Central memory CD8-positive, alpha-beta T cell (primary cell): ENCODE results near the gene MIA.
"Not testable (repeated sequence)": the region's sequence is repeated elsewhere in the genome, so short reads cannot be mapped to it uniquely, and the experiment has no call there.

Source experiments
- ATAC-seq: fragments of 150-1000 bp; cut with Tn5 transposase; replicated peaks from 2 replicates; pipeline ENCODE4 v1.10.0; 2022; ENCODE audit warnings: mild to moderate bottlenecking, moderate FRiP score, moderate number of reproducible peaks; ENCODE audit not compliant: poor library complexity, severe bottlenecking; ENCODE audit errors: extremely low read depth
- DNase-seq, 2 donors: peaks; one replicate each; pipeline ENCODE4 v3.0.0; 2021; ENCODE audit warnings: low spot score in 2 of 2
- H3K27ac Mint-ChIP-seq: one replicate; pipeline ENCODE4 v1.8.0; 2022; ENCODE audit warnings: low read depth, mild to moderate bottlenecking, moderate library complexity, mixed read lengths
- H3K27me3 Mint-ChIP-seq: one replicate; pipeline ENCODE4 v1.8.0; 2022; ENCODE audit warnings: mixed read lengths
- H3K36me3 Mint-ChIP-seq: one replicate; pipeline ENCODE4 v1.8.0; 2022; ENCODE audit warnings: mild to moderate bottlenecking, moderate library complexity, mixed read lengths; ENCODE audit not compliant: insufficient read depth
- H3K4me1 Mint-ChIP-seq: one replicate; pipeline ENCODE4 v1.8.0; 2022; ENCODE audit warnings: mixed read lengths
- H3K4me3 Mint-ChIP-seq: one replicate; pipeline ENCODE4 v1.8.0; 2022; ENCODE audit warnings: mild to moderate bottlenecking, moderate library complexity, mixed read lengths
- H3K9me3 Mint-ChIP-seq: one replicate; pipeline ENCODE4 v1.8.0; 2022; ENCODE audit warnings: mixed read lengths

Gene MIA

GRCh38 chr19:40776364-40776763 is 1.0 kb downstream of the MIA start:
- H3K27ac Mint-ChIP-seq = peak overlapping the region; percentile 94

GRCh38 chr19:40776932-40777644 is 1.8 kb downstream of the MIA start:
- Mint-ChIP-seq H3K27ac (peak overlapping the region; percentile 94), H3K4me1 (peaks cover 40% of the 10 kb centered on the region), H3K9me3 (no peaks in the 10 kb centered on the region), H3K27me3 (no peaks in the 10 kb centered on the region), H3K4me3 (peak overlapping the region; percentile 91), H3K36me3 (peaks cover 22% of the 10 kb centered on the region)
- peak; percentile 79 to 90 for DNase-seq
- ATAC-seq = peak; percentile 84

More at GRCh38 chr19:40776364-40776763, 1.0 kb downstream of the MIA start:
- no peak for DNase-seq
- no peaks in the 10 kb centered on the region for H3K9me3 Mint-ChIP-seq
- H3K27me3 Mint-ChIP-seq = no peaks in the 10 kb centered on the region
- no peak for ATAC-seq
- no peak overlapping the region for H3K4me3 Mint-ChIP-seq
- peaks cover 21% of the 10 kb centered on the region for H3K36me3 Mint-ChIP-seq
- peaks cover 40% of the 10 kb centered on the region for H3K4me1 Mint-ChIP-seq

GRCh38 chr19:40777645-40777936 is 2.3 kb downstream of the MIA start:
- Mint-ChIP-seq H3K4me1 (peaks cover 40% of the 10 kb centered on the region), H3K27me3 (no peaks in the 10 kb centered on the region), H3K27ac (peak overlapping the region; percentile 94), H3K4me3 (peak overlapping the region; percentile 91), H3K36me3 (peaks cover 24% of the 10 kb centered on the region), H3K9me3 (no peaks in the 10 kb centered on the region)
- no peak for DNase-seq
- ATAC-seq = no peak

- Mint-ChIP-seq H3K9me3 (no peaks in the 10 kb centered on the region), H3K27me3 (no peaks in the 10 kb centered on the region), H3K4me3 (peak within 1 kb of the TSS; percentile 91), H3K4me1 (peaks cover 41% of the 10 kb centered on the region), H3K27ac (peak within 1 kb of the TSS; percentile 94), H3K36me3 (peaks cover 24% of the 10 kb centered on the region)
- DNase-seq (peak; percentile 99 to 100), ATAC-seq (peak; percentile 83)
These were observed 2.8 kb downstream of the MIA start, which contains the start of gene RAB4B for GRCh38 chr19:40777937-40778705. Gene RAB4B (plus strand): TSS chr19:40778247. CDS start chr19:40778376, 129 bp downstream.

- Mint-ChIP-seq H3K4me1 (peaks cover 46% of the 10 kb centered on the region), H3K27ac (peak overlapping the region; percentile 94), H3K36me3 (peaks cover 24% of the 10 kb centered on the region), H3K9me3 (no peaks in the 10 kb centered on the region), H3K4me3 (peak overlapping the region; percentile 91), H3K27me3 (no peaks in the 10 kb centered on the region)
- no peak for ATAC-seq
- DNase-seq = no peak
These were observed 3.5 kb downstream of the MIA start for GRCh38 chr19:40778706-40779284.

GRCh38 chr19:40780582-40780981 is 5.3 kb downstream of the MIA start:
- Mint-ChIP-seq H3K36me3 (peaks cover 30% of the 10 kb centered on the region), H3K9me3 (no peaks in the 10 kb centered on the region), H3K4me3 (no peak overlapping the region), H3K4me1 (peaks cover 46% of the 10 kb centered on the region), H3K27me3 (no peaks in the 10 kb centered on the region), H3K27ac (peak overlapping the region; percentile 76)
- DNase-seq (no peak), ATAC-seq (no peak)

- Mint-ChIP-seq H3K27ac (peak overlapping the region; percentile 76), H3K4me1 (peaks cover 46% of the 10 kb centered on the region), H3K36me3 (peaks cover 31% of the 10 kb centered on the region), H3K9me3 (no peaks in the 10 kb centered on the region), H3K27me3 (no peaks in the 10 kb centered on the region), H3K4me3 (no peak overlapping the region)
- DNase-seq = no peak
- ATAC-seq = no peak
These were observed 5.8 kb downstream of the MIA start for GRCh38 chr19:40781140-40781539.

- Mint-ChIP-seq H3K4me1 (peaks cover 24% of the 10 kb centered on the region), H3K4me3 (no peak overlapping the region), H3K27ac (peak overlapping the region; percentile 52), H3K36me3 (peaks cover 31% of the 10 kb centered on the region), H3K9me3 (no peaks in the 10 kb centered on the region), H3K27me3 (no peaks in the 10 kb centered on the region)
- ATAC-seq (no peak), DNase-seq (no peak)
These were observed 8.4 kb downstream of the MIA start for GRCh38 chr19:40783711-40784110.

GRCh38 chr19:40784146-40784545 is 8.8 kb downstream of the MIA start:
- ATAC-seq, H3K27me3 Mint-ChIP-seq, H3K9me3 Mint-ChIP-seq, H3K27ac Mint-ChIP-seq, DNase-seq, H3K4me3 Mint-ChIP-seq: not testable (repeated sequence)
- peaks cover 20% of the 10 kb centered on the region for H3K4me1 Mint-ChIP-seq
- peaks cover 33% of the 10 kb centered on the region for H3K36me3 Mint-ChIP-seq

- H3K27ac Mint-ChIP-seq = no peak overlapping the region
- no peak overlapping the region for H3K4me3 Mint-ChIP-seq
- H3K36me3 Mint-ChIP-seq = peaks cover 37% of the 10 kb centered on the region
- no peak for DNase-seq
- H3K4me1 Mint-ChIP-seq = peaks cover 17% of the 10 kb centered on the region
- H3K27me3 Mint-ChIP-seq = no peaks in the 10 kb centered on the region
- no peak for ATAC-seq
- H3K9me3 Mint-ChIP-seq = no peaks in the 10 kb centered on the region
These were observed 10.2 kb downstream of the MIA start for GRCh38 chr19:40785526-40785925.

- no peak for DNase-seq
- no peak overlapping the region for H3K27ac Mint-ChIP-seq
- H3K36me3 Mint-ChIP-seq = peaks cover 39% of the 10 kb centered on the region
- no peak for ATAC-seq
- H3K9me3 Mint-ChIP-seq = no peaks in the 10 kb centered on the region
- no peak overlapping the region for H3K4me3 Mint-ChIP-seq
- peaks cover 16% of the 10 kb centered on the region for H3K4me1 Mint-ChIP-seq
- no peaks in the 10 kb centered on the region for H3K27me3 Mint-ChIP-seq
These were observed 11.0 kb downstream of the MIA start for GRCh38 chr19:40786060-40787037.

- H3K4me1 Mint-ChIP-seq = peaks cover 23% of the 10 kb centered on the region
- DNase-seq (no peak), ATAC-seq (no peak)
- no peaks in the 10 kb centered on the region for H3K27me3 Mint-ChIP-seq
- no peak overlapping the region for H3K27ac Mint-ChIP-seq
- no peaks in the 10 kb centered on the region for H3K9me3 Mint-ChIP-seq
- no peak overlapping the region for H3K4me3 Mint-ChIP-seq
- H3K36me3 Mint-ChIP-seq = peaks cover 36% of the 10 kb centered on the region
These were observed 16.0 kb downstream of the MIA start for GRCh38 chr19:40791349-40791748.
